NB4 (cell line): ENCODE data around the gene UBXN11.
A peak's percentile ranks its signal among the peaks of the same experiment; 100 is the strongest.

Experiments used
- DNase-seq: peaks from one replicate; pipeline ENCODE4 v3.0.0; 2010; ENCODE audit warnings: low read depth
- H3K4me3 ChIP-seq: one replicate; pipeline ENCODE4 v1.5.1; 2011; ENCODE audit warnings: mild to moderate bottlenecking, low read depth, low read length, moderate library complexity
- MYC ChIP-seq: IDR thresholded peaks from 2 replicates; pipeline ENCODE4 v1.6.1; 2011; ENCODE audit warnings: low read depth, low read length
- POLR2A ChIP-seq: IDR thresholded peaks from 2 replicates; pipeline ENCODE4 v1.6.1; 2011; ENCODE audit warnings: mild to moderate bottlenecking; ENCODE audit not compliant: insufficient read length; ENCODE audit errors: extremely low read depth
- TF ChIP-seq, protein P1 (sequence below): IDR thresholded peaks from one replicate; pipeline ENCODE4 v1.5.1; 2012; ENCODE audit warnings: low read depth, low read length
- TF ChIP-seq, protein P2 (sequence below): IDR thresholded peaks from 2 replicates; pipeline ENCODE4 v1.6.1; 2011; ENCODE audit warnings: low read depth, low read length

UBXN11 gene

DNA sequence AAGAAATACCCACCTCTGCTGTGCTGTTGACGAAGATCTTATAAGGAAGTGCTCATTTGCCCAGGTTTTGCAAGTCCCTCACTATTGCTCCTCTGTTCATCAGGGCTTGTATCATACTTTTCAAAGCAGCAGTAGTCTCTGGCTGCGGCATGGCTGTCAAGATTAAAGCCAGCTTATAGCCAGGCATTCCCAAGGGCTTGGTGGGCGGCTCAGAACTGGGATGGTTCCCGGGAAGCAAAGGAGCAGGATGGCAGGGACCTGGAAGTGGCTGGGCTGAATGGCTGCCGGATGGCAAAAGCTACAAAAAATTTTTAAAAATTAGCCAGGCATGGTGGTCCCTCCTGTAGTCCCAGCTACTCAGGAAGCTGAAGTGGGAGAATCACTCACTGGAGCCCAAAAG lies 43.2 kb downstream of the UBXN11 start:
- no peak for TF ChIP-seq POLR2A
- DNase-seq, result no peak
- no peak overlapping the region for H3K4me3 ChIP-seq

DNA sequence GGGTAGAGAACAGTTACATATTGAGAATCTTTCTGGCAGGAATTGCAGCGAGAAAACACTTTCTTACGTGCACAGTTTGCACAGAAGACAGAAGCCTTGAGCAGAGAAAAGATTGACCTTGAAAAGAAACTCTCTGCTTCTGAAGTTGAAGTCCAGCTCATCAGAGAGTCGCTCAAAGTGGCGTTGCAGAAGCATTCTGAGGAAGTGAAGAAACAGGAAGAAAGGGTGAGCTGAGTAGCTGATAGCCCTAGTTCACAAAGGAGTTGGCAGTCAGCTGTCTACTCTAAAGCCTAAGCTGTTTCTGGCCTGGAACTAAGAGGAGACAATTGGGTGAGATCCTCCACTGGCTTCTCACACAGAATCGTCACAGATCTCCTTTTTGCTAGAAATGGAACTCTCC lies 46.9 kb downstream of the UBXN11 start:
- no peak overlapping the region for H3K4me3 ChIP-seq
- TF ChIP-seq, protein P1, sequence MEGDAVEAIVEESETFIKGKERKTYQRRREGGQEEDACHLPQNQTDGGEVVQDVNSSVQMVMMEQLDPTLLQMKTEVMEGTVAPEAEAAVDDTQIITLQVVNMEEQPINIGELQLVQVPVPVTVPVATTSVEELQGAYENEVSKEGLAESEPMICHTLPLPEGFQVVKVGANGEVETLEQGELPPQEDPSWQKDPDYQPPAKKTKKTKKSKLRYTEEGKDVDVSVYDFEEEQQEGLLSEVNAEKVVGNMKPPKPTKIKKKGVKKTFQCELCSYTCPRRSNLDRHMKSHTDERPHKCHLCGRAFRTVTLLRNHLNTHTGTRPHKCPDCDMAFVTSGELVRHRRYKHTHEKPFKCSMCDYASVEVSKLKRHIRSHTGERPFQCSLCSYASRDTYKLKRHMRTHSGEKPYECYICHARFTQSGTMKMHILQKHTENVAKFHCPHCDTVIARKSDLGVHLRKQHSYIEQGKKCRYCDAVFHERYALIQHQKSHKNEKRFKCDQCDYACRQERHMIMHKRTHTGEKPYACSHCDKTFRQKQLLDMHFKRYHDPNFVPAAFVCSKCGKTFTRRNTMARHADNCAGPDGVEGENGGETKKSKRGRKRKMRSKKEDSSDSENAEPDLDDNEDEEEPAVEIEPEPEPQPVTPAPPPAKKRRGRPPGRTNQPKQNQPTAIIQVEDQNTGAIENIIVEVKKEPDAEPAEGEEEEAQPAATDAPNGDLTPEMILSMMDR, result no peak
- TF ChIP-seq, protein P2, sequence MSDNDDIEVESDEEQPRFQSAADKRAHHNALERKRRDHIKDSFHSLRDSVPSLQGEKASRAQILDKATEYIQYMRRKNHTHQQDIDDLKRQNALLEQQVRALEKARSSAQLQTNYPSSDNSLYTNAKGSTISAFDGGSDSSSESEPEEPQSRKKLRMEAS, result no peak
- TF ChIP-seq POLR2A (no peak), MYC (no peak)
- DNase-seq, result peak; percentile 77

DNA sequence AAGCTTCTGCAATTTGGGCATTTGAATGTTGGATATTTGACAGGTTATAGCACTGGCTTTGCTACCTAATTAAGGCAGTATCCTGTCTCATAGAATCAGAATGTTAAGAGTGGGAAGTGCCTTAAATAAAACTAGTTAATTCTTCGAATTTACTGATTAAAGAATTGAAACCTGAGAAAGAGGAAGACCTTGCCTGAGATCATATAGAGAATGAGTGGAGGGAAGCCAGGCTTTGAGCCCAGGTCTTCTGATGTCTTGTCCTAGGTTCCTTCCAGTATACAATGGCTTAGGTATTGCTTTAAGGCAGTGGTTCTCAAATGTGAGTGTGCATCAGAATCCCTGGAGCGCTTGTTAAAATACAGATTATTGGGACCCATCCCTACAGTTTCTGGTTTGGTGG lies 47.4 kb downstream of the UBXN11 start:
- DNase-seq, result peak; percentile 7
- H3K4me3 ChIP-seq, result no peak overlapping the region
- TF ChIP-seq, protein P2, result no peak
- TF ChIP-seq MYC, result no peak
- TF ChIP-seq, protein P1, result no peak

DNA sequence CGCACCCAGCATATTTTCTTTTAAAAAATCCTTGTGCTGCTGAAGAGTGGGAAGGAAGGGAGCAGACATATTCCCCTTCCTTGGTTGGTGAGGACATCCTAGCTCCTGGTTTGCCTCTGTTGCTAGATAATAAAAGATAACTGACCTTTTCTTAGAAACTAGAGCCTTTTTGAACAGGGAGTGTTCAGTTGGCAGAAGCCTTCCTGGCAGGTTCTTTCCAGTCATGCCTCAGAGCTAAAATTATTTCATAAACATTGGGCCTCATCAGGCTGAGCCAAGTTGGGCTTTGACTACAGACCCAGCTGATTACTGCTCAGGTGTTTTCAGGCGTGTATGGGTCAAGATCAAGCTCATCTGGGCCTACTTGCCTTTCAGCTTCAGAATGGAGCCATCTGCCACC lies 49.2 kb downstream of the UBXN11 start:
- no peak overlapping the region for H3K4me3 ChIP-seq
- DNase-seq, result no peak
- TF ChIP-seq, protein P2, result no peak
- TF ChIP-seq MYC, result no peak
- TF ChIP-seq, protein P1, result no peak
- TF ChIP-seq POLR2A, result no peak

DNA sequence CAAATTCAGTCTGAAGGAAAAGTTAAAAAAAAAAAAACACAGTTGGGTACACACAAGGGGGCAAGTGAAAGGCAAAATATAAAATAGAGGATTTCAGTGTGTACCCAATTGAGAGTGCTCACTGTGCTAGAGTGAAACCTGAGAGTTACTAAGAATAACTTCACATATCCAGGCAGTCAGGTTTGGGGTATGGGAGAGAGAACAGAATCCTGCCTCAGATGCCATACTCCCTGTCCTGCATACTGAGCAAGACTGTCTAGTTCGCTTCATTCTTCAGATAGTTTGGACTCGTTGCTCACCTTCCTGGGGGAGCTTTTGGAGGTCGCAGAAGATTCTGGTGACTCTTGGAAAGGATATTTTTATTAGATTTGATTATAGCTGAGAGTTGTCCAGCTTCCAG lies 52.0 kb downstream of the UBXN11 start:
- no peak overlapping the region for H3K4me3 ChIP-seq
- TF ChIP-seq MYC (no peak), POLR2A (no peak)
- TF ChIP-seq, protein P1, result no peak
- TF ChIP-seq, protein P2, result no peak
- DNase-seq, result no peak

DNA sequence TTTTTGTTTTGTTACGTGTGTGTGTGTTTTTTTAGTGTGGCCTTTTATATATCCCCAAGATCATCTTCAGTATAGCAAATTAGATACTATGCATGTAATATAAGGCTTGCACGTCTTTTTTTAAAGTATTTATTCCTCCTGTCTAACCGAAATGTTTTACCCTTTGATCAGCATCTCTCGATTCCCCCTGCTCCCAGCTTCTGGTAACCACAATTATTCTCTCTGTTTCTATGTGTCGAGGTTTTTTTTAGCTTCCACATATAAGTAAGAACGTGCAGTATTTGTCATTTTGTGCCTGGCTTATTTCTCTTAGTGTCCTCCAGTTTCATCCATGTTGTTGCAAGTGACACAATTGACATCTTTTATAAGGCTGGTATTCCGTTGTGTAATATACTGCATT lies 53.7 kb downstream of the UBXN11 start:
- TF ChIP-seq, protein P1, result no peak
- TF ChIP-seq MYC, result no peak
- no peak for TF ChIP-seq POLR2A
- TF ChIP-seq, protein P2, result no peak
- DNase-seq, result no peak
- H3K4me3 ChIP-seq, result no peak overlapping the region
